Transverse colon (tissue), 4 donors: Measurements from ENCODE around the gene PYGL. TPM values are rescaled to one million over a fixed set of nuclear protein-coding genes. Genes with fewer than 3 reads are reported as not detected.
"Not testable (repeated sequence)": the region's sequence is repeated elsewhere in the genome, so short reads cannot be mapped to it uniquely, and the experiment has no call there.

ENCODE experiments used
- DNase-seq: peaks from one replicate; pipeline ENCODE4 v3.0.0-alpha.2; 2019
- H3K27ac ChIP-seq, 4 donors: fragments of 200-600 bp; sonication (generic); 2 replicates each; pipeline ENCODE4 v1.5.1; 2016 to 2018; ENCODE audit warnings: inconsistent platforms in 4 of 4
- H3K27me3 ChIP-seq: fragments of 200-600 bp; sonication (generic); 2 replicates; pipeline ENCODE4 v1.5.1; 2017; ENCODE audit warnings: inconsistent platforms
- H3K36me3 ChIP-seq, 4 donors: fragments of 200-600 bp; sonication (generic); 2 replicates each; pipeline ENCODE4 v1.5.1; 2017 to 2019; ENCODE audit warnings: inconsistent platforms in 4 of 4
- H3K4me1 ChIP-seq, 4 donors: fragments of 200-600 bp; sonication (generic); 2 replicates each; pipeline ENCODE4 v1.5.1; 2017 to 2020; ENCODE audit warnings: inconsistent platforms in 4 of 4
- H3K4me3 ChIP-seq, 4 donors: fragments of 200-600 bp; sonication (generic); 1 replicate in 1 of 4; 2 replicates in 3 of 4; pipeline versions ENCODE4 v1.5.1 to v1.6.1; 2017 to 2019; ENCODE audit warnings: inconsistent platforms in 4 of 4
- H3K9me3 ChIP-seq, 2 donors: fragments of 200-600 bp; sonication (generic); 2 replicates each; pipeline ENCODE4 v1.5.1; 2017 to 2019; ENCODE audit warnings: inconsistent platforms in 2 of 2
- EP300 ChIP-seq: sonication (generic); formaldehyde crosslinking; IDR thresholded peaks from one replicate; pipeline ENCODE4 v1.6.1; 2017; ENCODE audit warnings: antibody characterized with exemption, low read depth
- POLR2A ChIP-seq: fragments of 450-650 bp; IDR thresholded peaks from one replicate; pipeline ENCODE4 v1.6.1; 2016; ENCODE audit warnings: antibody characterized with exemption, mild to moderate bottlenecking, moderate library complexity
- POLR2AphosphoS5 ChIP-seq, 3 donors: sonication (generic); formaldehyde crosslinking; IDR thresholded peaks; one replicate each; pipeline ENCODE4 v1.6.1; 2016; ENCODE audit warnings: antibody characterized with exemption in 3 of 3
- WGBS, 2 donors: methylation state at CpG; one replicate each; pipeline ENCODE4 v1.1.5; 2018; ENCODE audit warnings: low coverage in 1 of 2; 5-methylcytosine and 5-hydroxymethylcytosine counted together
- in situ Hi-C, 4 donors: fragments of 200-750 bp; cut with MboI; loops; one replicate each; pipeline versions ENCODE4 v1.15.0 to v1.15.1; 2017; ENCODE audit warnings: low sequenced_read_pairs in 3 of 4, low pct_ligation_motif_present in 1 of 4, low pct_unique_long_range_greater_than_20kb in 1 of 4
- intact Hi-C: fragments of 100-400 bp; cut with DNase I; formaldehyde crosslinking; loops from one replicate; pipeline ENCODE4 v1.15.1; 2023; ENCODE audit warnings: low total_unique reads
- total RNA-seq, 4 donors: library from RNA; depleted of rRNA; stranded (reverse); fragments of >200 nt; gene quantifications; one replicate each; pipeline ENCODE4 v1.1.0, GENCODE V29; 2016
- TF ChIP-seq, protein P1 (sequence below), 5 experiments: fragments of 200-600 bp in 3 of 5; fragments of 450-650 bp in 2 of 5; sonication (generic) in 3 of 5; IDR thresholded peaks; 1 replicate in 2 of 5; 2 replicates in 3 of 5; pipeline ENCODE4 v1.5.1; 2016 to 2017; ENCODE audit warnings: antibody characterized with exemption in 5 of 5, inconsistent platforms in 3 of 5, mild to moderate bottlenecking in 2 of 5, moderate library complexity in 1 of 5

Gene PYGL
- total RNA-seq, 4 donors from 2014 or later = 10.8 to 51.8 (median 26.0) TPM

DNA sequence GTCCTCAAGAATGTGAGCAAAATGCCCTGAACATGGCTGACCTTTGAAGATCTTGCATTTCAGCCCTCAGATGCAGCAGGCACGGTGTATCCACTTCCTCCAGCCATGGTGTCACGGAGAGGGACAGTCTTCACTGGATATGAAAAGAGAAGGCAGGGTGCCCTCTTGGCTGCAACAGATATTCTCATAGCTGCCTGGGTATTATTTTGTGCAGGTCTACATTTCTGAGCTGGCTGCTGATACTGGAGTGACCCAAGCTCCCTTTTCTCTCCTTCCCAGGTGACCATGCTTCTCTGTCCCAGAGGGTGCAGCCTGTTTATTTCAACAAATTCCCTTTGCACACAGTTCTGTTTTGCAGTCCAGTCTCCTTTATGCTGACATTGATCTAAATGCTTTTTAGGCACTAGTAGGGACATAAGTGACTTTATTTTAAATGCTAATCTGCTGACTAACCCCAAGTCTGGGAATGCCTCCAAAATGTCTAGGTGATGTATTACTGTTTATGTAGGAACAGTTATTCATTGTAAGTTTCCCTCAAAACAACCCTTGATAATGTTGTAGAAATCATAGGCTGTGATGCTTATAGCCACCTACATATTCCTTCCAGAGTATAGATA is 17.4 kb upstream of the PYGL start:
- Histone ChIP-seq H3K27ac (peak overlapping the region; percentile 33 to 75 (median 70)), H3K4me3 (no peak overlapping the region), H3K27me3 (no peaks in the 10 kb centered on the region), H3K4me1 (peaks cover 2 to 29% (median 9%) of the 10 kb centered on the region in 4 donors), H3K36me3 (no peaks in the 10 kb centered on the region), H3K9me3 (no peaks in the 10 kb centered on the region)
- TF ChIP-seq POLR2AphosphoS5 (IDR thresholded peaks at IDR 0.05) = peak; percentile 51 to 76 (median 72)
- TF ChIP-seq, protein P1, sequence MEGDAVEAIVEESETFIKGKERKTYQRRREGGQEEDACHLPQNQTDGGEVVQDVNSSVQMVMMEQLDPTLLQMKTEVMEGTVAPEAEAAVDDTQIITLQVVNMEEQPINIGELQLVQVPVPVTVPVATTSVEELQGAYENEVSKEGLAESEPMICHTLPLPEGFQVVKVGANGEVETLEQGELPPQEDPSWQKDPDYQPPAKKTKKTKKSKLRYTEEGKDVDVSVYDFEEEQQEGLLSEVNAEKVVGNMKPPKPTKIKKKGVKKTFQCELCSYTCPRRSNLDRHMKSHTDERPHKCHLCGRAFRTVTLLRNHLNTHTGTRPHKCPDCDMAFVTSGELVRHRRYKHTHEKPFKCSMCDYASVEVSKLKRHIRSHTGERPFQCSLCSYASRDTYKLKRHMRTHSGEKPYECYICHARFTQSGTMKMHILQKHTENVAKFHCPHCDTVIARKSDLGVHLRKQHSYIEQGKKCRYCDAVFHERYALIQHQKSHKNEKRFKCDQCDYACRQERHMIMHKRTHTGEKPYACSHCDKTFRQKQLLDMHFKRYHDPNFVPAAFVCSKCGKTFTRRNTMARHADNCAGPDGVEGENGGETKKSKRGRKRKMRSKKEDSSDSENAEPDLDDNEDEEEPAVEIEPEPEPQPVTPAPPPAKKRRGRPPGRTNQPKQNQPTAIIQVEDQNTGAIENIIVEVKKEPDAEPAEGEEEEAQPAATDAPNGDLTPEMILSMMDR (IDR thresholded peaks at IDR 0.05) = no peak
- DNase-seq = no peak
- intact Hi-C loops = no loop called here
- in situ Hi-C loops = loop anchor here in 3 of 4 donors (25.0 kb wide), 3 partner anchors 251 to 826 kb away; partner anchors contain the start of gene TMX1 (in 1 of the 3)
- 58% methylated on average over 2 of the region's 2 CpGs; no CpG with 5 or more reads in 1 of the 2 donors for WGBS, 2 donors

GRCh38 chr14:50957296-50957695 is 13.0 kb upstream of the PYGL start:
- TF ChIP-seq POLR2A (no peak), EP300 (no peak), POLR2AphosphoS5 (IDR thresholded peaks at IDR 0.05) (no peak)
- TF ChIP-seq, protein P1 (IDR thresholded peaks at IDR 0.05) = no peak
- Histone ChIP-seq H3K27me3 (no peaks in the 10 kb centered on the region), H3K36me3 (no peaks in the 10 kb centered on the region), H3K9me3 (no peaks in the 10 kb centered on the region), H3K27ac (peak overlapping the region in 1 of 4 donors; percentile 22), H3K4me3 (no peak overlapping the region), H3K4me1 (peaks cover 2 to 30% (median 8%) of the 10 kb centered on the region in 4 donors)
- in situ Hi-C loops = loop anchor here (10.0 to 25.0 kb wide), 4 partner anchors 255 to 830 kb away; partner anchors contain the start of gene TMX1 (in 1 of the 4)
- DNase-seq = no peak
- intact Hi-C loops = loop anchor here (10.0 kb wide), 1 partner anchor 138 kb away; the partner anchor contains the start of gene TRIM9
- 65 to 68% methylated on average over 3 of the region's 3 CpGs for WGBS, 2 donors

- DNase-seq, H3K9me3 ChIP-seq, H3K36me3 ChIP-seq, H3K27ac ChIP-seq, H3K4me3 ChIP-seq, H3K27me3 ChIP-seq: not testable (repeated sequence)
- peaks cover 0 to 21% (median 3%) of the 10 kb centered on the region in 4 donors for H3K4me1 ChIP-seq
- intact Hi-C loops = loop anchor here (10.0 kb wide), 1 partner anchor 138 kb away; the partner anchor contains the start of gene TRIM9
- in situ Hi-C loops = loop anchor here (10.0 to 25.0 kb wide), 4 partner anchors 256 to 831 kb away; partner anchors contain the start of gene TMX1 (in 1 of the 4)
- 92 to 100% methylated on average over 1 to 32 of the region's 32 CpGs for WGBS, 2 donors
Observed at GRCh38 chr14:50956421-50956820, 12.1 kb upstream of the PYGL start.

DNA sequence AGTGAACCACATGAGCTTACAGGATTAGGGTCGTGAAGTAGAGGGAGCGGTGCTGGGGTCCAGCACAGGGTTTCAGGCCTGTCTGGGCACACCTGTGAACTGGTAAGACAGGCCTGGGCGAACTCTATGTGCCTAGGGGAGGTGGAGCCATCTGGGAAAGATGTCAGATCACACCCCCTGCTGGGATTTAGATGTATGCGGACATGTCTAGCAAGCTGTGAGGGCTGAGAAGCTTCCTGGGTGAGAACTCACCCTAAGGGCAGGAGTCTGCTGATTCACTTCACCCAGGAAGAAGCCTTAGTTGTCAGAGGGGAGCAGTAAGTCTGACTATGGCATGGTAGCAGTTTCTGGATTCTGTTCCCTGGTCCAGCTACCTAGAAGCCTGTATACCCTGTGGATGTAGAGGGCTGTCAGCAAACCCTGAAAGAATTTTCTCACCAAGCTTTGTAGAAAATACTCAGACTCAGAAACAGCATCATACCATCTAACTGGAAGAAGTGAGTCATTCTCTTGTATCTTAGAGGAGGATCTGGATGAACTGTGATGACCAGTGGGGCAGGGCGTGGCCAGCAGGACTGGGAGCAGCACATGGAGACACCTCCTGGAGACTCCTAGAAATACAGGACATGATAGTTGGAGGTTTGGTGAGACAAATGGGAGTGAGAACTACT is 11.2 kb upstream of the PYGL start:
- H3K4me1 ChIP-seq = peaks cover 0 to 12% (median 2%) of the 10 kb centered on the region in 4 donors
- peak overlapping the region; percentile 34 to 63 (median 47) for H3K27ac ChIP-seq
- 72% methylated on average over 5 of the region's 5 CpGs; no CpG with 5 or more reads in 1 of the 2 donors for WGBS, 2 donors
- no peak overlapping the region for H3K4me3 ChIP-seq
- H3K27me3 ChIP-seq = no peaks in the 10 kb centered on the region
- no peaks in the 10 kb centered on the region for H3K36me3 ChIP-seq
- intact Hi-C loops (loop anchor here (10.0 kb wide), 1 partner anchor 139 kb away; the partner anchor contains the start of gene TRIM9), in situ Hi-C loops (loop anchor here (10.0 to 25.0 kb wide), 4 partner anchors 257 to 832 kb away; partner anchors contain the start of gene TMX1 (in 1 of the 4))
- TF ChIP-seq EP300 = no peak
- no peak for TF ChIP-seq POLR2AphosphoS5 (IDR thresholded peaks at IDR 0.05)
- TF ChIP-seq POLR2A = no peak
- TF ChIP-seq, protein P1 (IDR thresholded peaks at IDR 0.05) = peak; percentile 21 to 51 (median 34)
- H3K9me3 ChIP-seq = no peaks in the 10 kb centered on the region
- peak; percentile 77 for DNase-seq
